DND-41 (cell line): ENCODE results near the gene STIMATE.

Experiments used
- ATAC-seq: fragments of 200-7000 bp; cut with Tn5 transposase; 3 replicates; pipeline ENCODE4 v1.9.1; 2021; ENCODE audit warnings: low read depth; ENCODE audit not compliant: insufficient read depth
- DNase-seq: peaks from one replicate; pipeline ENCODE4 v3.0.0-alpha.2; 2020
- H2AFZ ChIP-seq: 2 replicates; pipeline ENCODE4 v1.6.0; 2012; ENCODE audit warnings: low read depth, low read length
- H3K27ac ChIP-seq: 2 replicates; pipeline ENCODE4 v1.5.1; 2012; ENCODE audit warnings: low read length, inconsistent platforms
- H3K27me3 ChIP-seq: fragments of 200-600 bp; sonication (generic); 2 replicates; pipeline ENCODE4 v1.6.0; 2012; ENCODE audit warnings: low read length, mild to moderate bottlenecking, inconsistent platforms; ENCODE audit not compliant: insufficient read depth, poor library complexity
- H3K36me3 ChIP-seq: 2 replicates; pipeline ENCODE4 v1.5.1; 2012; ENCODE audit warnings: low read length, inconsistent platforms; ENCODE audit not compliant: insufficient read depth
- H3K4me1 ChIP-seq: 2 replicates; pipeline ENCODE4 v1.5.1; 2012; ENCODE audit warnings: mild to moderate bottlenecking, low read length; ENCODE audit not compliant: insufficient read depth
- H3K4me2 ChIP-seq: 2 replicates; pipeline ENCODE4 v1.6.0; 2012; ENCODE audit warnings: mild to moderate bottlenecking, moderate library complexity, low read length, inconsistent platforms; ENCODE audit not compliant: insufficient read depth
- H3K4me3 ChIP-seq, 2 experiments: fragments of 200-600 bp in 1 of 2; shearing (Covaris generic) in 1 of 2; 2 replicates each; pipeline ENCODE4 v1.5.1; 2012 to 2016; ENCODE audit warnings: inconsistent platforms in 2 of 2, low read length in 2 of 2, mild to moderate bottlenecking in 2 of 2, low read depth in 1 of 2, moderate library complexity in 1 of 2
- H3K79me2 ChIP-seq: 2 replicates; pipeline ENCODE4 v1.6.0; 2012; ENCODE audit warnings: low read length, inconsistent platforms; ENCODE audit not compliant: insufficient read depth
- H3K9ac ChIP-seq: 2 replicates; pipeline ENCODE4 v1.6.0; 2012; ENCODE audit warnings: low read depth, mild to moderate bottlenecking, inconsistent platforms, low read length, moderate library complexity
- H3K9me3 ChIP-seq: 2 replicates; pipeline ENCODE4 v1.5.1; 2012; ENCODE audit warnings: low read length, moderate library complexity, mild to moderate bottlenecking, inconsistent platforms; ENCODE audit not compliant: insufficient read depth, severe bottlenecking
- H4K20me1 ChIP-seq: 2 replicates; pipeline ENCODE4 v1.6.0; 2012; ENCODE audit warnings: low read length; ENCODE audit not compliant: insufficient read depth
- EZH2 ChIP-seq: IDR thresholded peaks from 3 replicates; pipeline ENCODE4 v1.6.1; 2012; ENCODE audit warnings: borderline replicate concordance, low read depth, mild to moderate bottlenecking, moderate library complexity, low read length, inconsistent platforms; ENCODE audit not compliant: severe bottlenecking
- TF ChIP-seq, protein P1 (sequence below): IDR thresholded peaks from 2 replicates; pipeline ENCODE4 v1.5.1; 2012; ENCODE audit warnings: borderline replicate concordance, low read length, moderate library complexity, mild to moderate bottlenecking; ENCODE audit not compliant: poor library complexity, severe bottlenecking; ENCODE audit errors: extremely low read depth

STIMATE gene

DNA sequence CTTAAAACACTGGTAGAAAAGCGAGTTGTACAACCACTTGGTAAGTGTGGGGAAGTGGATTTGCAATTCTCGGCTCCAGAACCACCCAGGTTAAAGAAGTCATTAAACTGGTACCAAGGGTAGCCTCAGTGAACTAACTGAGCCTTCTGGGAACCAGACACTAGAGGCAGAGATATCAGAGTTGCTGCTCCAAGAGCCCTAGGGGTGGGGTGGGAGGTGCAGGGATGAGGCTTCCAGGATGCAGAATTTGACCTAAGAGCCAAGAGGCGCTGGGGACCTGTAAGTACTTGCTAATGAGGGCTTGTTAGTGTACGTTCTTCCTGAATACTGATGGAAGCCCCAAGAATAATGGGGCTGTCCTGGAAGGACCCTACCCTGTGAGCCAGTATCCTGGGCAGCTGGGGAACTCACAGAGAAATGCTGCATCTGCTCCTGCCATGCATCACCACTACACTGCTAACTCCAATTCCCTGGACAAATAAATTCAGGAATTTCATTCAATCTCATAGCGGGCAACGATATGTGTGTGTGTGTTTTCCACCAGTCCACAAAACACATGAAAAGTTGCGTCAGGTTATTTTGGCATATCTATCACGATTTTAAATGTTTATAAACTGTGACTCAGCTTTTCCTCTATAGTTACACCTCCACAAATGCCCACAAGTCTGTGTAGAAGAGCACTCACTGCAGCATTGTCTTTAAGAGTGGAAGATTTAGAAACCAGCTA lies 23.8 kb downstream of the STIMATE start:
- Histone ChIP-seq H3K4me2 (no peak overlapping the region), H3K27me3 (no peaks in the 10 kb centered on the region), H2AFZ (no peak overlapping the region), H3K27ac (no peak overlapping the region), H3K4me1 (peaks cover 12% of the 10 kb centered on the region; the same call in 1 of the 2 replicates), H3K79me2 (peaks cover 7% of the 10 kb centered on the region; the same call in 1 of the 2 replicates), H3K4me3 (no peak overlapping the region), H4K20me1 (peaks cover 16% of the 10 kb centered on the region), H3K9me3 (no peaks in the 10 kb centered on the region), H3K36me3 (no peaks in the 10 kb centered on the region), H3K9ac (no peak overlapping the region)
- ATAC-seq, result no peak
- no peak for TF ChIP-seq EZH2
- no peak for DNase-seq

DNA sequence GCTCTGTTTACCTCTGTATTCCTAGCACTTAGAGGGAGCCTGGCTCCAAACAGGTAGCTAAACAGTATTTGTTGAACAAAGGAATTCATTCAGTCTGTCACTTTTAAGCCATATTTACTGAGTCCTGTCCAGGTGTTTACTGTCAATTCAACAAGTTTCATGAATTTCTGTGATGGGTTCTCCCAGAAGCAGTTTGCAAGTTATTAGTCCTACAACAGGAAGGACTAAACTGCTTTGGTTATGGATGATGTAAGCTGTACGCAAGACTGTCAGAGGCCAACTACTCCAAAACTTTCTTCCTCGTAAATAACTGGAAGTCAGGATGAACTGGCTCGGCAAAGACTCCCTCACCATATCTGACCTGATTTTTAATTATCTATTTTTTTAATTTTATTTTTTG lies 25.1 kb downstream of the STIMATE start:
- Histone ChIP-seq H3K9ac (no peak overlapping the region), H3K27ac (peak overlapping the region; percentile 50; the same call in 1 of the 2 replicates), H3K4me2 (no peak overlapping the region), H4K20me1 (peaks cover 14% of the 10 kb centered on the region; the same call in 1 of the 2 replicates), H3K36me3 (no peaks in the 10 kb centered on the region), H3K9me3 (no peaks in the 10 kb centered on the region), H2AFZ (no peak overlapping the region), H3K4me3 (no peak overlapping the region), H3K27me3 (no peaks in the 10 kb centered on the region), H3K79me2 (peaks cover 6% of the 10 kb centered on the region; the same call in 1 of the 2 replicates), H3K4me1 (peaks cover 12% of the 10 kb centered on the region; the same call in 1 of the 2 replicates)
- TF ChIP-seq, protein P1, sequence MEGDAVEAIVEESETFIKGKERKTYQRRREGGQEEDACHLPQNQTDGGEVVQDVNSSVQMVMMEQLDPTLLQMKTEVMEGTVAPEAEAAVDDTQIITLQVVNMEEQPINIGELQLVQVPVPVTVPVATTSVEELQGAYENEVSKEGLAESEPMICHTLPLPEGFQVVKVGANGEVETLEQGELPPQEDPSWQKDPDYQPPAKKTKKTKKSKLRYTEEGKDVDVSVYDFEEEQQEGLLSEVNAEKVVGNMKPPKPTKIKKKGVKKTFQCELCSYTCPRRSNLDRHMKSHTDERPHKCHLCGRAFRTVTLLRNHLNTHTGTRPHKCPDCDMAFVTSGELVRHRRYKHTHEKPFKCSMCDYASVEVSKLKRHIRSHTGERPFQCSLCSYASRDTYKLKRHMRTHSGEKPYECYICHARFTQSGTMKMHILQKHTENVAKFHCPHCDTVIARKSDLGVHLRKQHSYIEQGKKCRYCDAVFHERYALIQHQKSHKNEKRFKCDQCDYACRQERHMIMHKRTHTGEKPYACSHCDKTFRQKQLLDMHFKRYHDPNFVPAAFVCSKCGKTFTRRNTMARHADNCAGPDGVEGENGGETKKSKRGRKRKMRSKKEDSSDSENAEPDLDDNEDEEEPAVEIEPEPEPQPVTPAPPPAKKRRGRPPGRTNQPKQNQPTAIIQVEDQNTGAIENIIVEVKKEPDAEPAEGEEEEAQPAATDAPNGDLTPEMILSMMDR, result no peak
- TF ChIP-seq EZH2, result no peak
- ATAC-seq, result no peak
- no peak for DNase-seq

DNA sequence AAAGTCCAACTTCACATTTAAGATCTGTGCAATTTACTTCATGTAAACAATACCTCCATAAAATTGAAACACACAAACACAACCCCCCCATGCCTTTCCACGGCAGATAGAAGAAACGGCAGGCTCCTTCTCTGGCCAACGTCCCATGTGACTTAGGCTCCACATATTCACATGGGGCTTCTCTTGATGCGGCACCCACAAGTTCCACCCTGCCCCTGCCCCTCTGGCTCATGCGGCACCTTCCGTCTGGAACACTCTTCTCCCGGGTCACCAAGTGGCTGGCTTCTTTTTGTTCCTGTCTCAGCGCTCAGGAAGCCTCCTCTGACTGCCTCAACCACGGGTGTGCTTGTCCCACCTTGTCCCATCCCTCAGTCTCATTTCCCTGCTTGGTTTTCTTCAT lies 25.6 kb downstream of the STIMATE start:
- Histone ChIP-seq H3K9me3 (no peaks in the 10 kb centered on the region), H4K20me1 (peaks cover 9% of the 10 kb centered on the region; the same call in 1 of the 2 replicates), H3K27me3 (no peaks in the 10 kb centered on the region), H3K9ac (no peak overlapping the region), H3K4me1 (peaks cover 12% of the 10 kb centered on the region; the same call in 1 of the 2 replicates), H2AFZ (no peak overlapping the region), H3K27ac (peak overlapping the region; percentile 50; the same call in 1 of the 2 replicates), H3K79me2 (peaks cover 2% of the 10 kb centered on the region; the same call in 1 of the 2 replicates), H3K36me3 (no peaks in the 10 kb centered on the region), H3K4me2 (no peak overlapping the region), H3K4me3 (no peak overlapping the region)
- no peak for ATAC-seq
- no peak for TF ChIP-seq EZH2
- TF ChIP-seq, protein P1, result no peak
- DNase-seq, result no peak

DNA sequence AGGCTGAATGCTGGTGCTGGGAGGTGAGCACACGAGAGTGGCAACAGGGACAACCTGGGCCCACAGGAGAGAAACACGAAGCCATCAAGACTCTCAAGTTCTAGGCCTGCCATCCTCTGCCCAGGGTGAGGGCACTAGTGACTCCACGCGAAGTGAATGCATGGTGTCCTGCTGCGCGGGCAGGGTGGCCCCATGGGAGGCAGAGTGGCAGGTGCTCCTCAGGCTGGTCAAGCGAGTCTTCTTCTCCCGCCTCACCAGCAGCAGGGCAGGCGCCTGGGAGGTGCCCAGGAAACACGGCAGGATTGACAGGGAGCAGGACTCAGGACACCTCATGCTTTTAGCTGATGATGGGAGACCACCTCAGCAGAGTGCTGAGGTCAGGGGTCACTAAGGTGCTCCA lies 26.9 kb downstream of the STIMATE start:
- Histone ChIP-seq H2AFZ (no peak overlapping the region), H3K9me3 (peaks cover 6% of the 10 kb centered on the region), H4K20me1 (peaks cover 7% of the 10 kb centered on the region; the same call in 1 of the 2 replicates), H3K27me3 (no peaks in the 10 kb centered on the region), H3K36me3 (0 out of 2 replicates have a peak, but pooled peaks cover 5% of the 10 kb centered on the region), H3K4me3 (no peak overlapping the region), H3K79me2 (peaks cover 2% of the 10 kb centered on the region; the same call in 1 of the 2 replicates), H3K4me1 (peaks cover 12% of the 10 kb centered on the region; the same call in 1 of the 2 replicates), H3K4me2 (no peak overlapping the region), H3K9ac (no peak overlapping the region), H3K27ac (no peak overlapping the region)
- TF ChIP-seq, protein P1, result no peak
- DNase-seq (no peak), ATAC-seq (no peak)
